Fibroblast of the aortic adventitia (primary cell): Measurements from ENCODE around the gene ZC2HC1C. TPM values are rescaled to one million over a fixed set of nuclear protein-coding genes. Genes with fewer than 3 reads are reported as not detected.

ENCODE experiments used
- DNase-seq: peaks from one replicate; pipeline ENCODE4 v3.0.0-alpha.2; 2010; ENCODE audit warnings: low read depth
- H3K4me3 ChIP-seq: 2 replicates; pipeline ENCODE4 v1.5.1; 2011; ENCODE audit warnings: low read depth, mild to moderate bottlenecking, control low read depth, low read length, moderate library complexity
- CTCF ChIP-seq: IDR thresholded peaks from 2 replicates; pipeline ENCODE4 v1.5.1; 2011; ENCODE audit warnings: mild to moderate bottlenecking, low read length, control low read depth, inconsistent platforms; ENCODE audit not compliant: insufficient read depth
- total RNA-seq: library from RNA; depleted of rRNA; stranded (reverse); fragments of >200 nt; gene quantifications from 2 replicates; pipeline ENCODE4 v1.2.3, GENCODE V29; 2012; ENCODE audit warnings: low replicate concordance

Gene ZC2HC1C
- total RNA-seq, 1 donor = 0.90 TPM

GRCh38 chr14:75070383-75070782 is 942 bp downstream of the ZC2HC1C start:
- peak; percentile 76 for DNase-seq
- no peak for TF ChIP-seq CTCF
- H3K4me3 ChIP-seq = no peak overlapping the region

GRCh38 chr14:75077794-75078193 is 8.4 kb downstream of the ZC2HC1C start:
- no peak for TF ChIP-seq CTCF
- no peak for DNase-seq

GRCh38 chr14:75079521-75079920 is 10.1 kb downstream of the ZC2HC1C start:
- no peak for TF ChIP-seq CTCF
- DNase-seq = no peak
- H3K4me3 ChIP-seq = no peak overlapping the region

More at GRCh38 chr14:75077794-75078193, 8.4 kb downstream of the ZC2HC1C start:
- H3K4me3 ChIP-seq = no peak overlapping the region

- H3K4me3 ChIP-seq = no peak overlapping the region
- DNase-seq = peak; percentile 62
- no peak for TF ChIP-seq CTCF
Observed at GRCh38 chr14:75081660-75082229, 12.3 kb downstream of the ZC2HC1C start.

GRCh38 chr14:75083271-75083670 is 13.8 kb downstream of the ZC2HC1C start:
- DNase-seq = no peak
- TF ChIP-seq CTCF = no peak
- no peak overlapping the region for H3K4me3 ChIP-seq

- DNase-seq = no peak
- no peak overlapping the region for H3K4me3 ChIP-seq
- no peak for TF ChIP-seq CTCF
Observed at GRCh38 chr14:75084513-75084912, 15.1 kb downstream of the ZC2HC1C start.

GRCh38 chr14:75088153-75088552 is 18.7 kb downstream of the ZC2HC1C start:
- DNase-seq = no peak
- TF ChIP-seq CTCF = no peak
- H3K4me3 ChIP-seq = no peak overlapping the region
